GM18511 (cell line): ENCODE measurements around the gene PCDHB10.
"Not testable (repeated sequence)": the region's sequence is repeated elsewhere in the genome, so short reads cannot be mapped to it uniquely, and the experiment has no call there.

ENCODE experiments used
- ATAC-seq: cut with Tn5 transposase; IDR thresholded peaks from one replicate; pipeline ENCODE4 v1.9.1; 2021; ENCODE audit warnings: mild to moderate bottlenecking, moderate library complexity; ENCODE audit not compliant: unreplicated experiment

The PCDHB10 gene

DNA sequence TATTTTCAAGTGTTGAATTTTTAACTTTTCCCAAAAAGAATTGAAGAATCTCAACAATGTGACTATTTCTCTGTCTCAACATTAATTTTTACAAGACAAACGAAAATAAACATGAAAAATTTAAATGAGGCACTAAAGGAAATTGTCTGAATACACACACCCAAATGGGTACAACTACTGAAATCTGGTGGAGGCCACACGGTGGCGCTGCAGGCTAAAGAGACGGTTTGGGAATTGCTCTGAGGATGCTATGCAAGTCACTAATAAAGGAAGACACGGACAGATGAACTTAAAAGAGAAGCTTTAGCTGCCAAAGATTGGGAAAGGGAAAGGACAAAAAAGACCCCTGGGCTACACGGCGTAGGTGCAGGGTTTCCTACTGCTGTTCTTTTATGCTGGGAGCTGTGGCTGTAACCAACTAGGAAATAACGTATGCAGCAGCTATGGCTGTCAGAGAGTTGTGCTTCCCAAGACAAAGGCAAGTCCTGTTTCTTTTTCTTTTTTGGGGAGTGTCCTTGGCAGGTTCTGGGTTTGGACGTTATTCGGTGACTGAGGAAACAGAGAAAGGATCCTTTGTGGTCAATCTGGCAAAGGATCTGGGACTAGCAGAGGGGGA is at the start of gene PCDHB10:
Gene PCDHB10, plus strand, starts transcription at position 244 of the 616 bp plus-strand sequence. Its CDS starts 200 bp downstream, at position 444.
- no peak for ATAC-seq

- no peak for ATAC-seq
Observed at GRCh38 chr5:141149812-141150211, 42.3 kb upstream of the PCDHB10 start, which contains the start of gene PCDHB6. Gene PCDHB6 (plus strand): TSS chr5:141150057. CDS start chr5:141150258, 201 bp downstream.

GRCh38 chr5:141150224-141150992 is 41.7 kb upstream of the PCDHB10 start:
- no peak for ATAC-seq

- no peak for ATAC-seq
Observed at GRCh38 chr5:141150993-141151325, 41.2 kb upstream of the PCDHB10 start.

GRCh38 chr5:141151632-141152031 is 40.5 kb upstream of the PCDHB10 start:
- ATAC-seq: not testable (repeated sequence)

DNA sequence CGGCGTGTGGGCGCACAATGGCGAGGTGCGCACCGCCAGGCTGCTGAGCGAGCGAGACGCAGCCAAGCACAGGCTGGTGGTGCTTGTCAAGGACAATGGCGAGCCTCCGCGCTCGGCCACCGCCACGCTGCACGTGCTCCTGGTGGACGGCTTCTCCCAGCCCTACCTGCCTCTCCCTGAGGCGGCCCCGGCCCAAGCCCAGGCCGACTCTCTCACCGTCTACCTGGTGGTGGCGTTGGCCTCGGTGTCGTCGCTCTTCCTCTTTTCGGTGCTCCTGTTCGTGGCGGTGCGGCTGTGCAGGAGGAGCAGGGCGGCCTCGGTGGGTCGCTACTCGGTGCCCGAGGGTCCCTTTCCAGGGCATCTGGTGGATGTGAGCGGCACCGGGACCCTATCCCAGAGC is 40.1 kb upstream of the PCDHB10 start:
- not testable (repeated sequence) for ATAC-seq

GRCh38 chr5:141155540-141156374 is 36.4 kb upstream of the PCDHB10 start:
- no peak for ATAC-seq

DNA sequence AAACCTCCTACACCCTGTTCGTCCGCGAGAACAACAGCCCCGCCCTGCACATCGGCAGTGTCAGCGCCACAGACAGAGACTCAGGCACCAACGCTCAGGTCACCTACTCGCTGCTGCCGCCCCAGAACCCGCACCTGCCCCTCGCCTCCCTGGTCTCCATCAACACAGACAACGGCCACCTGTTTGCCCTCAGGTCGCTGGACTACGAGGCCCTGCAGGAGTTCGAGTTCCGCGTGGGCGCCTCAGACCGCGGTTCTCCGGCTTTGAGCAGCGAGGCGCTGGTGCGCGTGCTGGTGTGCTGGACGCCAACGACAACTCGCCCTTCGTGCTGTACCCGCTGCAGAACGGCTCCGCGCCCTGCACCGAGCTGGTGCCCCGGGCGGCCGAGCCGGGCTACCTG is 34.8 kb upstream of the PCDHB10 start:
- ATAC-seq: not testable (repeated sequence)

GRCh38 chr5:141157901-141158300 is 34.3 kb upstream of the PCDHB10 start:
- ATAC-seq: not testable (repeated sequence)

DNA sequence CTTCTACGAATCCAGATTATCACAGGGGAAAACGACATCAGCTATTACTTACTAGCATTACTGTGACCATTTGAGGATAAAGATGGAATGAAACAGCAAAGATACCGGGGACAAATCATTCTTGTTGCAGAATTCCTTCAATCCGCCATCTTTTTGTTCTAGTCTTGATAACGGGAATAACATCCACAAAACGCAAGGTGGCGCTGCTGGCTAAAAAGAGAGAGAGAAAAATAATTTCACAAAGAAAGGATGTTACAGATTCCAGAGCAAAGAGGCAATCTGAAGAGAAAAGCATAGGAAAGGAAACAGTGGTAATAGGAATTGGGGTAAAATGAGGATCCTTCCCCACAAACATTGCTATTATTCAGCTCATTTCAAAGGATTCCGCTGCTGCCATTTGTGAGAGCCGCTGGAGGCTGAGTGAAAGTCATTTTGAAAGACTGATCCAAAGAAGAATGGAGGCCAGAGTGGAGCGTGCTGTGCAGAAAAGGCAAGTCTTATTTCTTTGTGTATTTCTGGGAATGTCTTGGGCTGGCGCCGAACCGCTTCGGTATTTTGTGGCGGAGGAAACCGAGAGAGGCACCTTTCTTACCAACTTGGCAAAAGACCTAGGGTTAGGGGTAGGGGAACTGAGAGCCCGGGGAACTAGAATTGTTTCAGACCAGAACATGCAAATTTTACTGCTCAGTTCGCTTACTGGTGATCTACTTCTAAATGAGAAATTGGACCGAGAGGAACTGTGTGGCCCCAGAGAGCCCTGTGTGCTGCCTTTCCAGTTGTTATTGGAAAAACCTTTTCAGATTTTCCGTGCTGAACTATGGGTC is 19.6 kb upstream of the PCDHB10 start, which contains the start of gene PCDHB7:
Gene PCDHB7, plus strand, starts transcription at position 264 of the 824 bp plus-strand sequence. Its CDS starts 192 bp downstream, at position 456.
- no peak for ATAC-seq

- not testable (repeated sequence) for ATAC-seq
Observed at GRCh38 chr5:141174291-141175104, 17.7 kb upstream of the PCDHB10 start.

- no peak for ATAC-seq
Observed at GRCh38 chr5:141175933-141176332, 16.2 kb upstream of the PCDHB10 start.

GRCh38 chr5:141177577-141178191 is 14.5 kb upstream of the PCDHB10 start, which contains the start of gene PCDHB8:
Gene PCDHB8 (plus strand): TSS chr5:141177790. CDS start chr5:141178035, 245 bp downstream.
- ATAC-seq: not testable (repeated sequence)

DNA sequence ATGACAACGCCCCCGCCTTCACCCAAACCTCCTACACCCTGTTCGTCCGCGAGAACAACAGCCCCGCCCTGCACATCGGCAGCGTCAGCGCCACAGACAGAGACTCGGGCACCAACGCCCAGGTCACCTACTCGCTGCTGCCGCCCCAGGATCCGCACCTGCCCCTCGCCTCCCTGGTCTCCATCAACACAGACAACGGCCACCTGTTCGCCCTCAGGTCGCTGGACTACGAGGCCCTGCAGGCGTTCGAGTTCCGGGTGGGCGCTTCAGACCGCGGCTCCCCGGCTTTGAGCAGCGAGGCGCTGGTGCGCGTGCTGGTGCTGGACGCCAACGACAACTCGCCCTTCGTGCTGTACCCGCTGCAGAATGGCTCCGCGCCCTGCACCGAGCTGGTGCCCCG is 12.8 kb upstream of the PCDHB10 start:
- ATAC-seq: not testable (repeated sequence)

- not testable (repeated sequence) for ATAC-seq
Observed at GRCh38 chr5:141179876-141180275, 12.3 kb upstream of the PCDHB10 start.

DNA sequence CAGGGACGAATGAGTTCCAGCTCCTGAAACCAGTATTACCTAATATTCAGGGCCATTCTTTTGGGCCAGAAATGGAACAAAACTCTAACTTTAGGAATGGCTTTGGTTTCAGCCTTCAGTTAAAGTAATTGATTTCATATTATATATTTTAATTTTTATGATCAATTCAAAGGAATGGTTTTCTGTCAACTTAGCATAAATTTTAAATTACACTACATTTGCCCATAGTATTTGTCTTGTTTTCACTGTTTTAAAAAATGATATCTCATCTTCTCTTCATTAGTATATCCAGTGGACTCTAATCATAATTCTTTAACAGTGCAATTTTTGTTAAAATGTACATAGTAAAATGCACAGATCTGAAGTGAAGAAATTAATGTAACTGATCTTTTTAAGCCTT is 11.8 kb upstream of the PCDHB10 start:
- ATAC-seq: no peak

DNA sequence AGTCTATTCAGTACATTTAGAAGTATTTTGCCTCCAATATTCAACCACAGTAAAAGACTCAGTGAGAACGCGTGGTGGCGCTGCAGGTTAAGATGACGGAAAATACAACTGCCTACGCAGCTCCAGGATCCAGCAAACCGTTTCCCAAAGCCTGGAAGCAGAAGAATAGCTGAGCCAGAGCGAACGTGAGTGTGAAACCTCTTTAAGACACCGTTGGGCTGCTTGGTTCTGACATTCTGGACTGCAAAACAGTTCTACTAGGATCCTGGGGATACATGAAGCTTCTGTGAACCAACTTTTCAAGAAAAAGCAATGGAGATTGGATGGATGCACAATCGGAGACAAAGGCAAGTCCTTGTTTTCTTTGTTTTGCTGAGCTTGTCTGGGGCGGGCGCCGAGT is 9.9 kb upstream of the PCDHB10 start, which contains the start of gene PCDHB16:
Gene PCDHB16, plus strand, starts transcription at position 140 of the 400 bp plus-strand sequence. Its CDS starts 173 bp downstream, at position 313.
- no peak for ATAC-seq

DNA sequence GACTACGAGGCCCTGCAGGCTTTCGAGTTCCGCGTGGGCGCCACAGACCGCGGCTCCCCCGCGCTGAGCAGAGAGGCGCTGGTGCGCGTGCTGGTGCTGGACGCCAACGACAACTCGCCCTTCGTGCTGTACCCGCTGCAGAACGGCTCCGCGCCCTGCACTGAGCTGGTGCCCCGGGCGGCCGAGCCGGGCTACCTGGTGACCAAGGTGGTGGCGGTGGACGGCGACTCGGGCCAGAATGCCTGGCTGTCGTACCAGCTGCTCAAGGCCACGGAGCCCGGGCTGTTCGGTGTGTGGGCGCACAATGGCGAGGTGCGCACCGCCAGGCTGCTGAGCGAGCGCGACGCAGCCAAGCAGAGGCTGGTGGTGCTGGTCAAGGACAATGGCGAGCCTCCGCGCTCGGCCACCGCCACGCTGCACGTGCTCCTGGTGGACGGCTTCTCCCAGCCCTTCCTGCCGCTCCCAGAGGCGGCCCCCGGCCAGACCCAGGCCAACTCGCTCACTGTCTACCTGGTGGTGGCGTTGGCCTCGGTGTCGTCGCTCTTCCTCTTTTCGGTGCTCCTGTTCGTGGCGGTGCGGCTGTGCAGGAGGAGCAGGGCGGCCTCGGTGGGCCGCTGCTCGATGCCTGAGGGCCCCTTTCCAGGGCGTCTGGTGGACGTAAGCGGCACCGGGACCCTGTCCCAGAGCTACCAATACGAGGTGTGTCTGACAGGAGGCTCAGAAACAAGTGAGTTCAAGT is 7.9 kb upstream of the PCDHB10 start:
- ATAC-seq: not testable (repeated sequence)
